ENCODE results near the gene DIAPH3.

- TF ChIP-seq, protein P1, sequence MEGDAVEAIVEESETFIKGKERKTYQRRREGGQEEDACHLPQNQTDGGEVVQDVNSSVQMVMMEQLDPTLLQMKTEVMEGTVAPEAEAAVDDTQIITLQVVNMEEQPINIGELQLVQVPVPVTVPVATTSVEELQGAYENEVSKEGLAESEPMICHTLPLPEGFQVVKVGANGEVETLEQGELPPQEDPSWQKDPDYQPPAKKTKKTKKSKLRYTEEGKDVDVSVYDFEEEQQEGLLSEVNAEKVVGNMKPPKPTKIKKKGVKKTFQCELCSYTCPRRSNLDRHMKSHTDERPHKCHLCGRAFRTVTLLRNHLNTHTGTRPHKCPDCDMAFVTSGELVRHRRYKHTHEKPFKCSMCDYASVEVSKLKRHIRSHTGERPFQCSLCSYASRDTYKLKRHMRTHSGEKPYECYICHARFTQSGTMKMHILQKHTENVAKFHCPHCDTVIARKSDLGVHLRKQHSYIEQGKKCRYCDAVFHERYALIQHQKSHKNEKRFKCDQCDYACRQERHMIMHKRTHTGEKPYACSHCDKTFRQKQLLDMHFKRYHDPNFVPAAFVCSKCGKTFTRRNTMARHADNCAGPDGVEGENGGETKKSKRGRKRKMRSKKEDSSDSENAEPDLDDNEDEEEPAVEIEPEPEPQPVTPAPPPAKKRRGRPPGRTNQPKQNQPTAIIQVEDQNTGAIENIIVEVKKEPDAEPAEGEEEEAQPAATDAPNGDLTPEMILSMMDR (IDR thresholded peaks at IDR 0.05; ENCODE audit: low read depth, low read length, poor library complexity, severe bottlenecking): no peak
- no peak for TF ChIP-seq EZH2phosphoT487 (IDR thresholded peaks at IDR 0.05; ENCODE audit: borderline replicate concordance, low read length)
These were observed 115.8 kb downstream of the DIAPH3 start for GRCh38 chr13:60047918-60048317.

Data from DOHH2 (cell line).